Measurements from ENCODE around the gene ANO9.

ANO9 gene

GRCh38 chr11:479311-479710 lies 37.5 kb upstream of the ANO9 start:
- Histone ChIP-seq H2BK12ac (ENCODE audit: low read length in 2 of 2) (no peak overlapping the region), H3K4me3 (ENCODE audit: insufficient read depth in 1 of 2, low read depth in 1 of 2, low read length in 2 of 2) (no peak overlapping the region), H2AK5ac (ENCODE audit: low read length, severe bottlenecking) (no peak overlapping the region), H3K18ac (ENCODE audit: low read depth in 1 of 2, low read length in 2 of 2) (no peak overlapping the region), H2BK120ac (ENCODE audit: low read depth, low read length) (no peak overlapping the region), H4K8ac (ENCODE audit: low read length) (no peak overlapping the region), H3K23ac (ENCODE audit: low read length in 2 of 2) (no peak overlapping the region), H2BK15ac (ENCODE audit: low read depth, poor library complexity, severe bottlenecking) (no peak overlapping the region), H3K4ac (ENCODE audit: low read depth in 1 of 2, low read length in 2 of 2) (no peak overlapping the region), H2BK5ac (ENCODE audit: low read depth, low read length, poor library complexity, severe bottlenecking) (no peak overlapping the region), H3K9me3 (ENCODE audit: control insufficient read depth, low read length) (no peaks in the 10 kb centered on the region), H3K27ac (ENCODE audit: low read length, poor library complexity, severe bottlenecking) (no peak overlapping the region), H3K36me3 (ENCODE audit: control insufficient read depth in 1 of 2, insufficient read depth in 2 of 2, low read depth in 1 of 2, low read length in 2 of 2) (peaks cover 11 to 19% of the 10 kb centered on the region in 2 experiments), H3K4me1 (ENCODE audit: control insufficient read depth, insufficient read depth, low read depth, low read length) (peaks cover 17% of the 10 kb centered on the region), H3K9ac (ENCODE audit: low read length) (no peak overlapping the region), H2AFZ (ENCODE audit: low read depth, low read length) (no peak overlapping the region), H3K4me2 (ENCODE audit: low read length, poor library complexity, severe bottlenecking) (no peak overlapping the region), H3K14ac (ENCODE audit: low read length in 2 of 2) (no peak overlapping the region), H4K91ac (ENCODE audit: low read length) (peak overlapping the region; percentile 11), H3K79me1 (replicated peaks; ENCODE audit: low read length, poor library complexity, severe bottlenecking) (peaks cover 17% of the 10 kb centered on the region), H3K27me3 (ENCODE audit: control insufficient read depth in 1 of 2, insufficient read depth in 1 of 2, low read length in 2 of 2) (no peaks in the 10 kb centered on the region)
- WGBS, result 97% methylated on average over 13 of the region's 13 CpGs
- DNase-seq, result no peak

GRCh38 chr11:477052-477715 lies 35.4 kb upstream of the ANO9 start:
- no peak overlapping the region for H3K4me3 ChIP-seq (ENCODE audit: insufficient read depth in 1 of 2, low read depth in 1 of 2, low read length in 2 of 2)
- peak overlapping the region; percentile 21 for H2AK5ac ChIP-seq (ENCODE audit: low read length, severe bottlenecking)
- no peak overlapping the region for H3K4ac ChIP-seq (ENCODE audit: low read depth in 1 of 2, low read length in 2 of 2)
- H3K36me3 ChIP-seq (ENCODE audit: control insufficient read depth in 1 of 2, insufficient read depth in 2 of 2, low read depth in 1 of 2, low read length in 2 of 2), result peaks cover 11 to 35% of the 10 kb centered on the region in 2 experiments
- no peak overlapping the region for H2BK5ac ChIP-seq (ENCODE audit: low read depth, low read length, poor library complexity, severe bottlenecking)
- H3K4me1 ChIP-seq (ENCODE audit: control insufficient read depth, insufficient read depth, low read depth, low read length), result peaks cover 17% of the 10 kb centered on the region
- no peak overlapping the region for H3K27ac ChIP-seq (ENCODE audit: low read length, poor library complexity, severe bottlenecking)
- no peak overlapping the region for H2AFZ ChIP-seq (ENCODE audit: low read depth, low read length)
- peak overlapping the region in 1 of 2 experiments; percentile 5 for H3K18ac ChIP-seq (ENCODE audit: low read depth in 1 of 2, low read length in 2 of 2)
- H3K23ac ChIP-seq (ENCODE audit: low read length in 2 of 2), result no peak overlapping the region
- H2BK15ac ChIP-seq (ENCODE audit: low read depth, poor library complexity, severe bottlenecking), result no peak overlapping the region
- no peak overlapping the region for H3K14ac ChIP-seq (ENCODE audit: low read length in 2 of 2)
- peaks cover 32% of the 10 kb centered on the region for H3K79me1 ChIP-seq (replicated peaks; ENCODE audit: low read length, poor library complexity, severe bottlenecking)
- H4K91ac ChIP-seq (ENCODE audit: low read length), result peak overlapping the region; percentile 11
- no peak overlapping the region for H2BK120ac ChIP-seq (ENCODE audit: low read depth, low read length)
- no peak overlapping the region for H4K8ac ChIP-seq (ENCODE audit: low read length)
- H3K9ac ChIP-seq (ENCODE audit: low read length), result no peak overlapping the region
- H3K27me3 ChIP-seq (ENCODE audit: control insufficient read depth in 1 of 2, insufficient read depth in 1 of 2, low read length in 2 of 2), result no peaks in the 10 kb centered on the region
- no peaks in the 10 kb centered on the region for H3K9me3 ChIP-seq (ENCODE audit: control insufficient read depth, low read length)
- 84% methylated on average over 16 of the region's 16 CpGs for WGBS
- no peak overlapping the region for H3K4me2 ChIP-seq (ENCODE audit: low read length, poor library complexity, severe bottlenecking)
- no peak for DNase-seq
- no peak overlapping the region for H2BK12ac ChIP-seq (ENCODE audit: low read length in 2 of 2)

GRCh38 chr11:476416-476815 lies 34.6 kb upstream of the ANO9 start:
- Histone ChIP-seq H2BK5ac (ENCODE audit: low read depth, low read length, poor library complexity, severe bottlenecking) (no peak overlapping the region), H3K79me1 (replicated peaks; ENCODE audit: low read length, poor library complexity, severe bottlenecking) (peaks cover 38% of the 10 kb centered on the region), H3K9ac (ENCODE audit: low read length) (no peak overlapping the region), H2BK15ac (ENCODE audit: low read depth, poor library complexity, severe bottlenecking) (no peak overlapping the region), H4K91ac (ENCODE audit: low read length) (no peak overlapping the region), H2BK120ac (ENCODE audit: low read depth, low read length) (no peak overlapping the region), H3K4ac (ENCODE audit: low read depth in 1 of 2, low read length in 2 of 2) (no peak overlapping the region), H3K4me3 (ENCODE audit: insufficient read depth in 1 of 2, low read depth in 1 of 2, low read length in 2 of 2) (no peak overlapping the region), H3K14ac (ENCODE audit: low read length in 2 of 2) (no peak overlapping the region), H3K27me3 (ENCODE audit: control insufficient read depth in 1 of 2, insufficient read depth in 1 of 2, low read length in 2 of 2) (no peaks in the 10 kb centered on the region), H3K18ac (ENCODE audit: low read depth in 1 of 2, low read length in 2 of 2) (peak overlapping the region in 1 of 2 experiments; percentile 58), H3K9me3 (ENCODE audit: control insufficient read depth, low read length) (no peaks in the 10 kb centered on the region), H3K23ac (ENCODE audit: low read length in 2 of 2) (no peak overlapping the region), H2BK12ac (ENCODE audit: low read length in 2 of 2) (no peak overlapping the region), H3K4me2 (ENCODE audit: low read length, poor library complexity, severe bottlenecking) (no peak overlapping the region), H3K4me1 (ENCODE audit: control insufficient read depth, insufficient read depth, low read depth, low read length) (peaks cover 19% of the 10 kb centered on the region), H4K8ac (ENCODE audit: low read length) (no peak overlapping the region), H3K27ac (ENCODE audit: low read length, poor library complexity, severe bottlenecking) (no peak overlapping the region), H2AK5ac (ENCODE audit: low read length, severe bottlenecking) (no peak overlapping the region), H2AFZ (ENCODE audit: low read depth, low read length) (no peak overlapping the region), H3K36me3 (ENCODE audit: control insufficient read depth in 1 of 2, insufficient read depth in 2 of 2, low read depth in 1 of 2, low read length in 2 of 2) (peaks cover 11 to 42% of the 10 kb centered on the region in 2 experiments)
- 97% methylated on average over 15 of the region's 15 CpGs for WGBS
- DNase-seq, result no peak

- H4K8ac ChIP-seq (ENCODE audit: low read length), result no peak overlapping the region
- H3K79me1 ChIP-seq (replicated peaks; ENCODE audit: low read length, poor library complexity, severe bottlenecking), result peaks cover 40% of the 10 kb centered on the region
- H2AK5ac ChIP-seq (ENCODE audit: low read length, severe bottlenecking), result no peak overlapping the region
- H3K23ac ChIP-seq (ENCODE audit: low read length in 2 of 2), result no peak overlapping the region
- 97% methylated on average over 9 of the region's 9 CpGs for WGBS
- peak overlapping the region in 1 of 2 experiments; percentile 36 for H3K4ac ChIP-seq (ENCODE audit: low read depth in 1 of 2, low read length in 2 of 2)
- peak overlapping the region in 1 of 2 experiments; percentile 58 for H3K18ac ChIP-seq (ENCODE audit: low read depth in 1 of 2, low read length in 2 of 2)
- H3K36me3 ChIP-seq (ENCODE audit: control insufficient read depth in 1 of 2, insufficient read depth in 2 of 2, low read depth in 1 of 2, low read length in 2 of 2), result peaks cover 11 to 43% of the 10 kb centered on the region in 2 experiments
- H3K14ac ChIP-seq (ENCODE audit: low read length in 2 of 2), result no peak overlapping the region
- H3K27me3 ChIP-seq (ENCODE audit: control insufficient read depth in 1 of 2, insufficient read depth in 1 of 2, low read length in 2 of 2), result no peaks in the 10 kb centered on the region
- no peak overlapping the region for H2BK5ac ChIP-seq (ENCODE audit: low read depth, low read length, poor library complexity, severe bottlenecking)
- H2BK12ac ChIP-seq (ENCODE audit: low read length in 2 of 2), result no peak overlapping the region
- no peak overlapping the region for H3K4me2 ChIP-seq (ENCODE audit: low read length, poor library complexity, severe bottlenecking)
- no peak overlapping the region for H3K27ac ChIP-seq (ENCODE audit: low read length, poor library complexity, severe bottlenecking)
- no peaks in the 10 kb centered on the region for H3K9me3 ChIP-seq (ENCODE audit: control insufficient read depth, low read length)
- H2BK15ac ChIP-seq (ENCODE audit: low read depth, poor library complexity, severe bottlenecking), result no peak overlapping the region
- no peak overlapping the region for H3K9ac ChIP-seq (ENCODE audit: low read length)
- peaks cover 19% of the 10 kb centered on the region for H3K4me1 ChIP-seq (ENCODE audit: control insufficient read depth, insufficient read depth, low read depth, low read length)
- no peak overlapping the region for H2AFZ ChIP-seq (ENCODE audit: low read depth, low read length)
- H4K91ac ChIP-seq (ENCODE audit: low read length), result peak overlapping the region; percentile 62
- H3K4me3 ChIP-seq (ENCODE audit: insufficient read depth in 1 of 2, low read depth in 1 of 2, low read length in 2 of 2), result no peak overlapping the region
- H2BK120ac ChIP-seq (ENCODE audit: low read depth, low read length), result no peak overlapping the region
- DNase-seq, result no peak
Measured at GRCh38 chr11:475941-476340, 34.1 kb upstream of the ANO9 start.

All from mesenchymal stem cell (in vitro differentiated cells and primary cell).